OCI-LY1 (cell line): Measurements from ENCODE around the gene CDK18.

Experiments used
- H2AFZ ChIP-seq: fragments of 200-600 bp; sonication (generic), shearing (Covaris generic); 2 replicates; pipeline ENCODE4 v1.6.0; 2014; ENCODE audit warnings: antibody characterized with exemption, mild to moderate bottlenecking, low read length
- H3F3A ChIP-seq: fragments of 200-600 bp; sonication (generic), shearing (Covaris generic); 2 replicates; pipeline ENCODE4 v1.6.0; 2014; ENCODE audit warnings: mild to moderate bottlenecking, antibody characterized with exemption, low read length, moderate library complexity; ENCODE audit not compliant: insufficient read depth
- H3K27ac ChIP-seq: fragments of 200-600 bp; sonication (generic); 2 replicates; pipeline ENCODE4 v1.5.1; 2014; ENCODE audit warnings: low read length, mixed run types, mild to moderate bottlenecking, low read depth; ENCODE audit not compliant: poor library complexity, severe bottlenecking
- H3K27me3 ChIP-seq: fragments of 200-600 bp; sonication (generic); 2 replicates; pipeline ENCODE4 v1.6.0; 2014; ENCODE audit warnings: antibody characterized with exemption, mild to moderate bottlenecking, low read length, moderate library complexity; ENCODE audit not compliant: insufficient read depth
- H3K36me3 ChIP-seq: fragments of 200-600 bp; sonication (generic); 2 replicates; pipeline ENCODE4 v1.6.1; 2014; ENCODE audit warnings: mild to moderate bottlenecking, antibody characterized with exemption, low read length, moderate library complexity, mixed read lengths; ENCODE audit not compliant: insufficient read depth
- H3K4me1 ChIP-seq: fragments of 200-600 bp; sonication (generic); 2 replicates; pipeline ENCODE4 v1.5.1; 2014; ENCODE audit warnings: mild to moderate bottlenecking, low read length, moderate library complexity; ENCODE audit not compliant: insufficient read depth, severe bottlenecking
- H3K4me2 ChIP-seq: fragments of 200-600 bp; sonication (generic), shearing (Covaris generic); 2 replicates; pipeline ENCODE4 v1.6.1; 2014; ENCODE audit warnings: low read length
- H3K4me3 ChIP-seq: fragments of 200-600 bp; sonication (generic); 2 replicates; pipeline ENCODE4 v1.5.1; 2014; ENCODE audit warnings: low read length, low read depth, mild to moderate bottlenecking, mixed read lengths; ENCODE audit not compliant: poor library complexity, severe bottlenecking
- H3K79me2 ChIP-seq: fragments of 200-600 bp; shearing (Covaris generic); 2 replicates; pipeline ENCODE4 v1.6.1; 2016; ENCODE audit warnings: mixed run types, low read length, mixed read lengths; ENCODE audit not compliant: insufficient read depth
- H3K9ac ChIP-seq: fragments of 200-600 bp; sonication (generic), shearing (Covaris generic); 2 replicates; pipeline ENCODE4 v1.6.1; 2014; ENCODE audit warnings: mild to moderate bottlenecking, low read length, mixed read lengths
- H3K9me2 ChIP-seq: fragments of 200-600 bp; sonication (generic), shearing (Covaris generic); 2 replicates; pipeline ENCODE4 v1.6.1; 2014; ENCODE audit warnings: low read depth, mild to moderate bottlenecking, low read length, mixed read lengths
- H3K9me3 ChIP-seq: fragments of 200-600 bp; shearing (Covaris generic); 2 replicates; pipeline ENCODE4 v1.6.1; 2014; ENCODE audit warnings: low read length, mixed read lengths
- H4K20me1 ChIP-seq: fragments of 200-600 bp; sonication (generic), shearing (Covaris generic); 2 replicates; pipeline ENCODE4 v1.6.0; 2016; ENCODE audit warnings: mild to moderate bottlenecking, low read length; ENCODE audit not compliant: insufficient read depth
- EZH2 ChIP-seq: fragments of 200-600 bp; sonication (generic), shearing (Covaris generic); IDR thresholded peaks from 2 replicates; pipeline ENCODE4 v1.8.0; 2017; ENCODE audit warnings: borderline replicate concordance, mixed run types, mild to moderate bottlenecking, antibody characterized with exemption, low read length, moderate library complexity, mixed read lengths
- TF ChIP-seq, protein P1 (sequence below): fragments of 200-600 bp; sonication (generic), shearing (Covaris generic); IDR thresholded peaks from 2 replicates; pipeline ENCODE4 v1.5.1; 2017; ENCODE audit warnings: mild to moderate bottlenecking, antibody characterized with exemption, low read length, moderate library complexity, mixed read lengths

CDK18 gene

DNA sequence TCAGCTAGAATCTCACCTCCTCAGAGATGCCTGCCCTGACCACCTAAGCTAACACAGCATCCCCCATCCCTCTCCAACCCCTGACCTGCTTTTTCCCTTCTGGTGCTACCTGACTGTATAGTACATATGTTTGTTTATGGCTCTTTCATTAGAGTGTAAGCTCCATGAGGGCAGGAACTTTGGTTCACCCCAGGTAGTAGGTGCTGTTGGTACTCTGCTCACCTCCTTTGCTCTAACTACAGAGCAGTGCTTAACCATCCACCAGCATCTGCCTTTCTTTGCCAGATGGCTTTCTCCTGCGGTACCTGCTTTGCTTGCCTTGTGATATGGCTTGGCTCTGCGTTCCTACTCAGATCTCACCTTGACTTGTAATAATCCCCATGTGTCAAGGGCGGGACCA is 29.9 kb upstream of the CDK18 start:
- no peak overlapping the region for H3K27ac ChIP-seq
- TF ChIP-seq EZH2: no peak
- TF ChIP-seq, protein P1, sequence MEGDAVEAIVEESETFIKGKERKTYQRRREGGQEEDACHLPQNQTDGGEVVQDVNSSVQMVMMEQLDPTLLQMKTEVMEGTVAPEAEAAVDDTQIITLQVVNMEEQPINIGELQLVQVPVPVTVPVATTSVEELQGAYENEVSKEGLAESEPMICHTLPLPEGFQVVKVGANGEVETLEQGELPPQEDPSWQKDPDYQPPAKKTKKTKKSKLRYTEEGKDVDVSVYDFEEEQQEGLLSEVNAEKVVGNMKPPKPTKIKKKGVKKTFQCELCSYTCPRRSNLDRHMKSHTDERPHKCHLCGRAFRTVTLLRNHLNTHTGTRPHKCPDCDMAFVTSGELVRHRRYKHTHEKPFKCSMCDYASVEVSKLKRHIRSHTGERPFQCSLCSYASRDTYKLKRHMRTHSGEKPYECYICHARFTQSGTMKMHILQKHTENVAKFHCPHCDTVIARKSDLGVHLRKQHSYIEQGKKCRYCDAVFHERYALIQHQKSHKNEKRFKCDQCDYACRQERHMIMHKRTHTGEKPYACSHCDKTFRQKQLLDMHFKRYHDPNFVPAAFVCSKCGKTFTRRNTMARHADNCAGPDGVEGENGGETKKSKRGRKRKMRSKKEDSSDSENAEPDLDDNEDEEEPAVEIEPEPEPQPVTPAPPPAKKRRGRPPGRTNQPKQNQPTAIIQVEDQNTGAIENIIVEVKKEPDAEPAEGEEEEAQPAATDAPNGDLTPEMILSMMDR: no peak
- no peaks in the 10 kb centered on the region for H3K9me2 ChIP-seq
- peaks cover 3% of the 10 kb centered on the region; the same call in 1 of the 2 replicates for H3K36me3 ChIP-seq
- H3K79me2 ChIP-seq: no peaks in the 10 kb centered on the region
- H3F3A ChIP-seq: no peaks in the 10 kb centered on the region
- H3K27me3 ChIP-seq: peaks cover 15% of the 10 kb centered on the region; the same call in 1 of the 2 replicates
- H3K4me3 ChIP-seq: no peak overlapping the region
- peaks cover 13% of the 10 kb centered on the region for H3K9me3 ChIP-seq
- H3K4me2 ChIP-seq: no peak overlapping the region
- H2AFZ ChIP-seq: no peak overlapping the region
- no peaks in the 10 kb centered on the region for H4K20me1 ChIP-seq
- no peak overlapping the region for H3K9ac ChIP-seq
- H3K4me1 ChIP-seq: no peaks in the 10 kb centered on the region

DNA sequence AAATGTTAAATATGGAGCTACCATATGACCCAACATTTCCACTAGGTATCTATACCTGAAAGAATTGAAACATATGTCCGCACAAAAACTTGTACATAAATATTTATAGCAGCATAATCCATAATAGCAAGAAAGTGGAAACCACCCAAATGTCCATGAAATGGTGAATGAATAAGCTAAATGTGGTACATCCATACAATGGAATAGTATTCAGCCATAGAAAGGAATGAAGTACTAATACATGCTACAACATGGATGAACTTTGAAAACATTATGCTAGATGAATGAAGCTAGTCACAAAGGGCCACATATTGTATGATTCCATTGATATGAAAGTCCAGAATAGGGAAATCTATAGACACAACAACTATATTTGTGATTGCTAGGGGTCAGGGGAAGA is 28.6 kb upstream of the CDK18 start:
- H3K4me3 ChIP-seq: no peak overlapping the region
- H3K9me2 ChIP-seq: no peaks in the 10 kb centered on the region
- H3K27ac ChIP-seq: no peak overlapping the region
- peaks cover 13% of the 10 kb centered on the region for H3K9me3 ChIP-seq
- H3K27me3 ChIP-seq: peaks cover 15% of the 10 kb centered on the region; the same call in 1 of the 2 replicates
- H4K20me1 ChIP-seq: no peaks in the 10 kb centered on the region
- no peaks in the 10 kb centered on the region for H3K79me2 ChIP-seq
- H3K9ac ChIP-seq: no peak overlapping the region
- H3K4me1 ChIP-seq: no peaks in the 10 kb centered on the region
- no peak overlapping the region for H3K4me2 ChIP-seq
- peaks cover 3% of the 10 kb centered on the region; the same call in 1 of the 2 replicates for H3K36me3 ChIP-seq
- no peak for TF ChIP-seq EZH2
- TF ChIP-seq, protein P1: no peak
- H3F3A ChIP-seq: no peaks in the 10 kb centered on the region
- H2AFZ ChIP-seq: no peak overlapping the region

DNA sequence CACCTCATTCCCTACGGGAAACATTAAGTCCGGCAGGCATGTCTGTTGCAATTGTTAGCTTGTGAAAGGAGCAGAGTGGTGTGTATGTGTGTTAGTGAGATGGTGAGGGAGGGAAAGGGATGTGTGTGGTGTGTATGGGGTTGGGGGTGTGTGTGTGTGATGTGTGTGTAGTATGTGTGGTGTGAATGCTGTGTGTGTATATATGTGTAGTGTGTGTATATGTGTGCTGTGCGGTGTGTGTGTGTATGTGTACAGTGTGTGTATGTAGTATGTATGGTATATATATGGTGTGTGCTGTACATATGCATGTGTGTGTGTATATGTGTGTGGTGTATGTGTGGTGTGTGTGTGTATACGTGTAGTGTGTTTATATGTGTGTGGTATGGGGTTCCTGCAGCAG is 27.8 kb upstream of the CDK18 start:
- Histone ChIP-seq H3K9me3 (peaks cover 13% of the 10 kb centered on the region), H3K36me3 (peaks cover 3% of the 10 kb centered on the region; the same call in 1 of the 2 replicates), H3K9me2 (no peaks in the 10 kb centered on the region), H3F3A (no peaks in the 10 kb centered on the region), H3K4me3 (no peak overlapping the region), H3K4me1 (no peaks in the 10 kb centered on the region), H3K27me3 (peaks cover 15% of the 10 kb centered on the region; the same call in 1 of the 2 replicates), H4K20me1 (no peaks in the 10 kb centered on the region), H3K27ac (no peak overlapping the region), H3K79me2 (no peaks in the 10 kb centered on the region), H2AFZ (no peak overlapping the region), H3K9ac (no peak overlapping the region), H3K4me2 (no peak overlapping the region)
- TF ChIP-seq, protein P1: no peak
- no peak for TF ChIP-seq EZH2
